Subcutaneous abdominal adipose tissue (tissue), 5 donors: ENCODE measurements around the gene CTNNA3.

Source experiments
- H3K27ac ChIP-seq: one replicate; pipeline ENCODE4 v1.7.0; 2013; ENCODE audit warnings: low read depth, mild to moderate bottlenecking, inconsistent platforms, low read length, moderate library complexity
- H3K27me3 ChIP-seq, 5 donors: one replicate each; pipeline ENCODE4 v1.7.0; 2013; ENCODE audit warnings: low read length in 5 of 5, inconsistent platforms in 1 of 5; ENCODE audit not compliant: control insufficient read depth in 5 of 5, insufficient read depth in 4 of 5
- H3K36me3 ChIP-seq, 5 donors: one replicate each; pipeline ENCODE4 v1.7.0; 2013; ENCODE audit warnings: low read length in 5 of 5; ENCODE audit not compliant: control insufficient read depth in 5 of 5, insufficient read depth in 5 of 5
- H3K4me1 ChIP-seq, 5 donors: one replicate each; pipeline ENCODE4 v1.7.0; 2013; ENCODE audit warnings: low read length in 5 of 5, mild to moderate bottlenecking in 3 of 5, moderate library complexity in 1 of 5; ENCODE audit not compliant: control insufficient read depth in 5 of 5, insufficient read depth in 5 of 5
- H3K4me3 ChIP-seq, 5 donors: one replicate each; pipeline ENCODE4 v1.7.0; 2013; ENCODE audit warnings: low read length in 5 of 5, low read depth in 1 of 5
- H3K9ac ChIP-seq, 5 donors: one replicate each; pipeline ENCODE4 v1.7.0; 2013; ENCODE audit warnings: low read length in 5 of 5, mild to moderate bottlenecking in 4 of 5, moderate library complexity in 3 of 5
- H3K9me3 ChIP-seq, 5 donors: one replicate each; pipeline ENCODE4 v1.7.0; 2013; ENCODE audit warnings: low read length in 5 of 5; ENCODE audit not compliant: control insufficient read depth in 5 of 5
- donor health status: healthy.
- donor health status: healthy.
- donor health status: healthy.
- donor health status: healthy.
- donor health status: healthy.

Gene CTNNA3

GRCh38 chr10:65940105-65940504, 1755.9 kb downstream of the CTNNA3 start:
- Histone ChIP-seq H3K4me1 (no peaks in the 10 kb centered on the region), H3K4me3 (no peak overlapping the region), H3K36me3 (no peaks in the 10 kb centered on the region), H3K27me3 (no peaks in the 10 kb centered on the region), H3K27ac (no peak overlapping the region), H3K9me3 (no peaks in the 10 kb centered on the region), H3K9ac (no peak overlapping the region)

- H3K27me3 ChIP-seq, result no peaks in the 10 kb centered on the region
- H3K36me3 ChIP-seq, result no peaks in the 10 kb centered on the region
- H3K4me3 ChIP-seq, result no peak overlapping the region
- H3K4me1 ChIP-seq, result peaks cover 0 to 6% (median 0%) of the 10 kb centered on the region in 5 donors
- H3K9ac ChIP-seq, result no peak overlapping the region
- no peaks in the 10 kb centered on the region for H3K9me3 ChIP-seq
- no peak overlapping the region for H3K27ac ChIP-seq
Observed at GRCh38 chr10:65931291-65932070, 1764.5 kb downstream of the CTNNA3 start.

DNA sequence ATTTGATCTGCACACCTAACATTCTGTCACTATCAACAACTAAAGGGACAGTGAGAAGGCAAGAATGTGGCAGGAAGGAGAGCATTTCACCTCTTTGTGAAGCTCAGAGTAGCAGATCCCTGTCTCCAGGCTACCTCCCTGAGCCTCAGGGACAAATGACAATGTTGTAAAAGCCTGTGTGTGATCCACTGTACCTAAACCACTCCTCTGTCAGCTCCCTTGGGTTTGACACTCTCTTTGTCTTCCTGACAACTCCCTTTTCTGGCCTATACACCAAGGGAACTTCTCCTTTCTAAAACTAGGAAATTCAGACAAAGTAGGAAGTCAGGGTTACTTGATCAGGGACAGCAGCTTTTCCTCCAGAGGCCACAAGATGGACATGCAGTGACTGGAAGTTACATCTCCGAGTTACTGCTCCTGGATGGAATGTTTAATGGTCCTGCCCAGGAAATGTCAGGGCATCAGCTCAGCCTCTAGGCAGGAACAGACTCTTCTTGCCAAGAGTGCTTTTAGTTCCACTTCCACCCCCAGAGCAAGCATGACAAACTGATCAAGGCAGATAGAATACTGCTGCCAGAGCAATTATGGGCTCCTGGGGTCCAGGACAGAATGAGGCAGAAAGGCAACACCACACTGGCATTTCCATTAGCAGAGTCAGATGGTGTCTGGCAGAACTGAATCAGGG, 1784.7 kb downstream of the CTNNA3 start:
- H3K9me3 ChIP-seq, result no peaks in the 10 kb centered on the region
- H3K36me3 ChIP-seq, result no peaks in the 10 kb centered on the region
- H3K4me1 ChIP-seq, result no peaks in the 10 kb centered on the region
- H3K27ac ChIP-seq, result no peak overlapping the region
- no peak overlapping the region for H3K9ac ChIP-seq
- H3K4me3 ChIP-seq, result no peak overlapping the region
- no peaks in the 10 kb centered on the region for H3K27me3 ChIP-seq

GRCh38 chr10:65910209-65910608, 1785.8 kb downstream of the CTNNA3 start:
- Histone ChIP-seq H3K27ac (no peak overlapping the region), H3K9me3 (no peaks in the 10 kb centered on the region), H3K4me1 (no peaks in the 10 kb centered on the region), H3K9ac (no peak overlapping the region), H3K27me3 (no peaks in the 10 kb centered on the region), H3K36me3 (no peaks in the 10 kb centered on the region), H3K4me3 (no peak overlapping the region)

DNA sequence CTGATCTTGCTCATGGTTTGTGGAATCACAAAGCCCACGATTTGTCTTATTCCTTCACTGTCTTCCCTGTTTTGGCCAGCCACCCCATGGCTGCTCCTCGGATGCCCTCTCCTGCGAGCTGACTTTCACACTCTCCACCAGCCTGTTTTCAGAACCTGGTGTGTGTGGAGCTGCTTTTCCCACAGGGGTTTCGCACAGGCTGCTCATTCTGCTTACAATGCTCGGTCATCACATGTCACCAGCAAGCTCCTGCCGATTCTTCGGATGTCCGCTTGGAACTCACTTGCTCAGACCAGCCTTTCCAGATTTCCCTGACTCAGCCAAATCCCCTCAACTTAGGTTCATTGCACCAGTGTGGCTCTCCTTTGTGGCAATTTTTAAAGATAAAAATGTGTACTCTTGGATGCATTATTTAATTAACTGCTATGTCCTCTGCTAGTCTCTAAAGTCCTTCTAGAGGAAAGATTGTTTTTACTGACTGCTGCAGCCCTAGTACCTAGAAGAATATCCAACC, 1788.7 kb downstream of the CTNNA3 start:
- H3K4me1 ChIP-seq, result no peaks in the 10 kb centered on the region

GRCh38 chr10:65903620-65904019, 1792.4 kb downstream of the CTNNA3 start:
- Histone ChIP-seq H3K4me3 (no peak overlapping the region), H3K27ac (no peak overlapping the region), H3K36me3 (no peaks in the 10 kb centered on the region), H3K9me3 (no peaks in the 10 kb centered on the region), H3K9ac (no peak overlapping the region), H3K4me1 (no peaks in the 10 kb centered on the region), H3K27me3 (no peaks in the 10 kb centered on the region)

More for the DNA sequence above, 1788.7 kb downstream of the CTNNA3 start:
- Histone ChIP-seq H3K27me3 (no peaks in the 10 kb centered on the region), H3K9me3 (no peaks in the 10 kb centered on the region), H3K36me3 (no peaks in the 10 kb centered on the region), H3K4me3 (no peak overlapping the region), H3K9ac (no peak overlapping the region), H3K27ac (no peak overlapping the region)

DNA sequence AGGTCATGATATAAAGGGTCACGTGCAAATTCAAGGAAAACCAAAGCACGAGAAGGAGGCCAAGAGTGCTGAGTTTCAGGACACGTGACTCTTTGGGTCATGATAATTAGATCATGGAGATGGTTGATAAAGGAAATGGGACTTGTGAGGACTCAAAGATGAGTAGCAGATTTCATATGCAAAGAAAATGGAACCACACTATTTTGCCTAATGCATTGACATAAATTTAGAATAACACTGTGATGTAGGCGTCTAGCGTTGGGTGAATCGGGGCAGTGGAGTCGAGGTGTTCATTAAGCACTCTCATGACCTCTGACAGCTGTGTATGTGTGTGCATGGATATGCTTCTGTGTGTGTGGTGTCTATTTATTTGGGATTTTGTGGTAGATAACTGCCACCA, 1795.7 kb downstream of the CTNNA3 start:
- H3K9me3 ChIP-seq, result no peaks in the 10 kb centered on the region
- H3K4me3 ChIP-seq, result no peak overlapping the region
- no peaks in the 10 kb centered on the region for H3K27me3 ChIP-seq
- no peaks in the 10 kb centered on the region for H3K36me3 ChIP-seq
- H3K4me1 ChIP-seq, result no peaks in the 10 kb centered on the region
- H3K9ac ChIP-seq, result no peak overlapping the region
- H3K27ac ChIP-seq, result no peak overlapping the region

GRCh38 chr10:65898055-65898454, 1797.9 kb downstream of the CTNNA3 start:
- H3K36me3 ChIP-seq, result no peaks in the 10 kb centered on the region
- no peak overlapping the region for H3K27ac ChIP-seq
- no peaks in the 10 kb centered on the region for H3K4me1 ChIP-seq
- H3K27me3 ChIP-seq, result no peaks in the 10 kb centered on the region
- H3K9me3 ChIP-seq, result no peaks in the 10 kb centered on the region
- no peak overlapping the region for H3K4me3 ChIP-seq
- H3K9ac ChIP-seq, result no peak overlapping the region

DNA sequence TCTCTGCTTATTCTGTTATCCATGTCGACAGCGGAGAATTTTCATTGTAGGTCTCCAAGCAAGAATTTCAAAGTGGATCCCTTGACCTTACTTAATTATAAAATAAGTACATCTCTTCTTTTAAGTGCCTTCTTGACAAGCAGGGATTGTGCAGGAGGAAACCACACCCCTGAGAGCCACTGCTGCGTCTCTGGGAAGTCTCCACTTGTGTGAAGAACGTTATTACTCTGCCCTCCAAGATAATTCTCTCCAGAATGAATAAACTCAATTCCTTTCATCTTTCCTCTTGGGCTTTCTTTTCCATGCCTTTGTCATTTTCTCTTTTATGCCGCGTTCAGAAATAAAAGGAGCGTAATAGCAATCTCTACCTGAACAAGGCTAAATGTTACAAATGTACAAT, 1801.0 kb downstream of the CTNNA3 start:
- Histone ChIP-seq H3K9ac (no peak overlapping the region), H3K4me3 (no peak overlapping the region), H3K36me3 (no peaks in the 10 kb centered on the region), H3K27me3 (no peaks in the 10 kb centered on the region), H3K27ac (no peak overlapping the region), H3K9me3 (no peaks in the 10 kb centered on the region), H3K4me1 (no peaks in the 10 kb centered on the region)

DNA sequence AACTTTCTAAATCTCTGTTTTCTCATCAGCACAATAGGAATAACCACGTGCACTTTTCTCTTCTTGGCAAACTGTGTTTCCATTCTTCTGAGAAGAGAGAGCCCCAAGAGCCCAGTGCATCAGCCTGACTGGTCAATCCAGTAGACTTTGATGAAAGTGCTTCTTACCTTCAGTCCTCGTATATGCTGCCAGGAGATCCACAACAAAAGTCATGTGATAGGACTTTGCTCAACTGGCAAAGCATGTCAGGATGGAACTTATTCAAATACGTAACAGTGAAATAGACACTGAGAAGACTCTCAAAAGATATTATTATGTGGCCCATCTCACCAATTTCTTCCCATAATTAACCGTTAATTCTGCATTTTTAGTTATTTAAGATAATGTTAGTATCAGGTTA, 1801.6 kb downstream of the CTNNA3 start:
- H3K9ac ChIP-seq, result no peak overlapping the region
- no peaks in the 10 kb centered on the region for H3K9me3 ChIP-seq
- H3K4me3 ChIP-seq, result no peak overlapping the region
- H3K4me1 ChIP-seq, result no peaks in the 10 kb centered on the region
- no peaks in the 10 kb centered on the region for H3K27me3 ChIP-seq
- no peak overlapping the region for H3K27ac ChIP-seq
- no peaks in the 10 kb centered on the region for H3K36me3 ChIP-seq
